GM19025 (cell line): ENCODE data around the gene MIPOL1.

ENCODE experiments used
- ATAC-seq: cut with Tn5 transposase; IDR thresholded peaks from one replicate; pipeline ENCODE4 v1.9.1; 2021; ENCODE audit warnings: mild to moderate bottlenecking, low read depth, moderate library complexity; ENCODE audit not compliant: unreplicated experiment

MIPOL1 gene

DNA sequence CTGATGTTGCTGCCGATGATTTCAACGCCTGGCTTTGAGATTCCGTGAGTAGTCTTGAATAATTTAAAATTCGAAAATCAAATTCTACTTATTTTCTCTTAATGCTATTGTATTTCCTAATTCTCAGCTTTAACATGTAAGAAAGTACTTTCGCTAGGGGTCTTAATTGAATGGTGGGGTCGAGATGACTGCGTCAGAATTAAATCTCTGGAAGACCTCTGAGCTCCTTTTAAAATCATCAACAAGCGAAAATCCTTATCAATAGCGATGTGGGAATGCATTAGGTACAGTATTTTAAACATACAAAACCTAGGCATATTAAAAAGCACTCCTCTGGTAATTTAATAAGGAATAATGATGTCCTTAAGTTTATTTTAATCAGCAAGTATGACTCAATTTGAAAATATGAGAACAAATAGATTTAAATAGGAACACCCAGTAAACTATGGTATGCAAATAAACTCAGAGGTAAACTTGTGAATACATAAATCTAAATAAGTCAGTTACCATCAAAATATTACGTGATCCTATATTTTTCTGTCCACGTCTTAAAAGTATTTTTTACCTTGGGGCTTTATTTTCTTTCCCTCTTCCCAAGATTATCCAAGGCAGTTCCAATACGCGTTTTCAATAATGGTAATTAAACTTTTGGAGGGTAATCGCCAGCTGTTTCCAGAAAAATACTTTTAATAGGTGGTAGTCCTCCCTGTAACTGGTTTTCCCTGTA lies 395.9 kb downstream of the MIPOL1 start:
- no peak for ATAC-seq

DNA sequence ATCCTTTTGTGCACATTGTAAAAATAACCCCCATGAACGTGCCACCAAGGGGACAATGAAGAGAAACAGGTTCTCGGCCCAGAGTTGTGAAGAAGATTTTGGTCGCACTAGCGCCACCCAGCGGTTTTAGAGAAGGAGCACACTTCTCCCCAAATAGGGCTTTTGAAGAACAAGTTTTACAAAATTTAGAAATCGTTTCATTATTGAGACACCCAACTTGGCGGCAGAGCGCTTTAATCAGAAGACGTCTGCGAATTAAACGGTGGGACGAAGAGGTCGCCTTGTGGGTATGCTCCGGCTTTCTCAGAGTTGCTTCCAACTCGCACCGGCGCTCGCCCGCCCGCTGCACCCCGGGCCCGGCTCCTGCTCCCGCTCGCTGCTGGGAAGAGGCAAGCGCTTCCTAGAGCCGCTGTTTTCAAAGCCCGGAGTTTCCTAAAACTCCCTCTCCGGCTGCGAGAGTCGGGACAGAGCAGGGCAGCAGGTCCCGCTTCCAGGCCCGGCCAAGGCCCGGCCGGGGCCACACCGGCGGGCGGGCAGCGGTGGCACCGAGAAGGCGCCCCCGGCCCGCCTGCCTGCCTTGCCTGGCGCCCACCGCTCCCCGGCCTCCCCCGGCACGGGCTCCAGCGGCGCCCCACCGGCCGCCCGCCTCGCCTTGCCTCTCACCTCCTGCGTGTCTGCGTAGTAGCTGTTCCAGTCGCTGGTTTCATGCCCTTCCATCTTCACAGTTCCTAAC lies 396.7 kb downstream of the MIPOL1 start:
- ATAC-seq: no peak

DNA sequence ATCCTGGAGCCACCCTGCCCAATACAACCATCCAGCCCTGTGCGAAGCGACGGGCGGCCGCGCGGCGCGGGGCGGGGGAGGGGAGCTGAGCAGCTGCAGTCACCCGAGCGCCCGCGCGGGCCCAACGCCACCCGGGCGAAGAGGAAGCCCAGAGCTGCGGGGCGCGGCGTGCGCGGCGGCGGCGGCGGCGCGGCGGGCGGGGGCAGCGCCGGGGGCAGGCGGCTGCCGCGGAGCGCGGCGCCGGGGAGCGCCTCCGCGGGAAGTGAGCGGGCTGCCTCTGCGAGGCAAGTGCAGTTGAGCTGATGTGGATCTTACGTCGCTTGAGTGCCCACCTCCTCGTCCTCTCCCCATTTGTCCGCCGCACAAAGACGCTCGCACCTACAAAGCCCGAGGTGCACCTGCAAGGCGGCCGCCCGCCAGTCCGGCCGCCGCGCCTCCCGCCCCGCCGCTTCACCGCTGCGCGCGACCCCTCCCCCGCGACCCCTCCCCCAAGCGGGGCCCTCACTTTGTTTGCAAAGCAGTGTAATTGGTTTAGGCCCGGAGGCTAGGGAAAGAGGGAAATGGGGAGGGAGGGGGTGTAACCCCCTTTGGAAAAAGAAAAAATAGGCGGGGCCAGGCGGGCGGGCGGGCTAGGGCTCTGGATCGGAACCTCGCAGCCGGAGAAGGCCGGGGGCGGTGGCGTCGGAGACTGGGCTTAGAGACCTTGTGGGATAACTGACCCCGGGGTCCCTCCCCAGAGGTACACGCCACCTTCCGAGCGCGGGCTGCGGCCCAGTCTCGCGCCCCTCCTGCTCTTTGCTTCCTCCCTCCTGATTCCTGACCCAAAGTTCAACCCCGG lies 397.5 kb downstream of the MIPOL1 start, which contains the start of the genes FOXA1 and TTC6:
FOXA1 (minus strand) TSS at position 279 of the 838 bp plus-strand sequence; CDS start at position 2, 277 bp downstream.
TTC6 (plus strand) TSS at position 659 of the 838 bp plus-strand sequence. CDS start 26,436 bp downstream, outside the sequence.
- ATAC-seq: no peak

DNA sequence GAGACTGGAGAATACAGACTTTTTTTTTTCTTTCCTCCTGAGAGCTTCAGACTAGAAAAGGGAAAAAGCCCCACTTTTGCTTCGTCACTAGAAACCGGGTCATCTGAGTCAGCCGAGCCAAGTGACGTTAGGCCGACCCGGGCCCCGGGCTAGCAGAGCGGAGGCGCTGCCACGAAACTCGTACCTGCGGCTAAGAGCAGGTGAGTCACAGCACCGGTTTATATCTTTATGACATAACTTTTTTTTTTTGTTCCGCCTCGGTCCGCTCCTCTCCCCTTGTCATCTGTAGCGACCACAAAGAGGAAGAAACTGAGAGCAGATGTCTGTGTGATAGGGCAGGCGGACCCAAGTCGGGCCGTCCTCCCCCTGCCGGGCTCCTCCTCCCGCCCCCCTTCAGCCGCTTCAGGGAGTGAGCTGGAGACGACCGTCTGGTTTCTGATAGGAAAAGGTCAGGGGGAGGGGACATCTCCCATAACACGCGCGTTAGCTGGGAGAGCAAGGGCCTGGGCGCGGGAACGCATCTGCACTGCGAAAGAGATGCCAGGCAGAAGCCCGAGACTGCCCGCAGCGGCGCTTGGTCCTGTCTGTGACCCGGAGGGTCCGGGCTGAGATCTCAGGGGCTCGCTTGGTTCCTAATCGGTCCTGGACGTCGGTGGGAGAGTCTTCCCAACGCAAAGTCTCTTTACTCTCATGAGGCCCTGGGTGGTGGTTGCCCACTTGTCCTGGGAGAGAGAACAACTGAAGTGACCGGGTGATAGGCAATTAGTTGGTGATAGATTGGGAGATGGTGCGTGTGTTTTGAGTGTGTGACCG lies 398.3 kb downstream of the MIPOL1 start:
- no peak for ATAC-seq

DNA sequence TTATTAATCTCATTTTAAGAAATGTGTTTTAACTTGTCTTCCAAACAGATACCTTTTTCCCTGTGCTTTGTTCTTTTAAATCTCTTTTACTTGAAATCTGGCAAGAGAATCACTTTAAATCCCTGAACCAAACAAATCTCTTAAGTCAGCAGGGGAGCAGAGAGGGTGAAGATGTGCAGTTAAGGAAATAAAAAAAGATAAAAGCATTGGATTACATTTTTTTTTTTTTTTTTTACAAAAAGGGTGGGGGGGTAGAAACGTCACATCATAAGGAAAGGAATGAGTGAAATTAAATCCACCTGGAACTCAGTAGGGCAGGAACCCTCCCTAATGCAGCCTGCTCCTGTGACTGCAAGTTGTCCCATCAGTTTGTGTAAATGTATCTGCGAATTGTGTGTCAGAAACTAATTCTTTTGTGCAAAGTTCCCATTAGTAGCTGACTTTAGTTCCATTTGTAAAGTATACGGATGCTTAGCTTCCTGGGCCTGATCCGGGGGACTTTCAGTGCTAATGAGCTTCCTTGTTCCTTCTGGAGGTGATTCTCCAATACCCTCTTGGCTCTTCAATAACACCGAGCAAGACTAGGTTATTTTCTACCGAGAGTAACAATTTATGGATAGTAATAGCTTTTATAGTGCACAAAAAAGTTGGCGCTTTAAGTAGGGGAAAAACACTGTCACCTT lies 399.2 kb downstream of the MIPOL1 start:
- ATAC-seq: no peak

DNA sequence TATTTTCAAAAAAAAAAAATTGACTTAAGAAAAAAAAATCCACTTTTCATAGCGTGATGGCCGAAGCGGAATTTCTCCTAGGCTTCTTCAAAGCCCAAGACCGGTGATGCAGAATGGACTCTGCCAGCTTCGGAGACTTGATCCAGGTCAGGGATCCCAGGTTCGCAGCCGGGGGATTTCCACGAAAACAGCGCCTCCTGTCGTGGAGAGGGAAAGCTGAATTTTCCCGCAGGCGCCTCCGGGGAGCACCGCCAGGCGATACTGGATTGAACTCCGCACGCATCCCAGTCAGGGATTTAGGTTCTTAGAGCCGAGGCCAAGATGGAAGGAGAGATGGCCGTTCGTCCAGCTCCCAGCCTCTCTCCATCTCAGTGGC lies 399.8 kb downstream of the MIPOL1 start:
- no peak for ATAC-seq

DNA sequence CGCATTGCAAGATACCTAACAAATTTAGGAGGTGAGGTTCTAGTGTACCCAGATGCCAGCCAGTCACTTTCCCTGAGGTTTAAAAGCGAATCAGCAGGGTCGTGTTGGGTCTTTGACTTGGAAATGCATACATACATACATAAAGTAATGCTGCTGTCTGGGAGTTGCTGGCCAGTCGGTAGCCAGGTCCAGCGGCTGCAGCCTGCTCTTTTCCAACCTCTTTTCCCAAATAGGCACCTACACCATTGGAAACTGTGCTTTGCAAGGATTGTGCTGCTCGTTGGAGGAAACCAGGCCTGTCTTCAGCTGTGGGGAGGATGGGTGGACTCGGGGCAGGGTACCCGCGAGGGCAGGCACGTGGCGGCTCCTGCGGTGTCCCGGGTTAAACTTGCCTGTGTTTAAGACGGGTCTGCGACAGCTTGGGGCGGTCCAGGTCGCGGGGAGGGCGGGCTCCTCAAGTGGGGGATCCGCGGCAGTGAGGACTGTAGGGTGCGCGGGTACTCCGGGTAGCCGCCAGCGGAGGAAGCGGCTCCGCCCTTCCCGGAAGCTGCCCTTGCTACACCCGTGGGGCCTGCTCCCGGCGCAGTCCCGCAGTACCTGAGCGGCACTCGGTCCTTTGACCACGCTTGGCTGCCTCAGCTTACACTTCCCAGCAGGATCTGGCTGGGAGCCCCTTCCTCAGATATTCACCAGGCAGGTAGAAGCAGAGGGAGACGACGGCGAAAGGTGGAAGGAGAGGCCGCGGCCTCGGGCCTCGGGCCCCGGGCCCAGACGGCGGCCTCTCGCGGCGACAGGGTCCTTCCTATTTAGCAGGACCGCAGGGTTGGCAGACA lies 400.4 kb downstream of the MIPOL1 start:
- no peak for ATAC-seq

DNA sequence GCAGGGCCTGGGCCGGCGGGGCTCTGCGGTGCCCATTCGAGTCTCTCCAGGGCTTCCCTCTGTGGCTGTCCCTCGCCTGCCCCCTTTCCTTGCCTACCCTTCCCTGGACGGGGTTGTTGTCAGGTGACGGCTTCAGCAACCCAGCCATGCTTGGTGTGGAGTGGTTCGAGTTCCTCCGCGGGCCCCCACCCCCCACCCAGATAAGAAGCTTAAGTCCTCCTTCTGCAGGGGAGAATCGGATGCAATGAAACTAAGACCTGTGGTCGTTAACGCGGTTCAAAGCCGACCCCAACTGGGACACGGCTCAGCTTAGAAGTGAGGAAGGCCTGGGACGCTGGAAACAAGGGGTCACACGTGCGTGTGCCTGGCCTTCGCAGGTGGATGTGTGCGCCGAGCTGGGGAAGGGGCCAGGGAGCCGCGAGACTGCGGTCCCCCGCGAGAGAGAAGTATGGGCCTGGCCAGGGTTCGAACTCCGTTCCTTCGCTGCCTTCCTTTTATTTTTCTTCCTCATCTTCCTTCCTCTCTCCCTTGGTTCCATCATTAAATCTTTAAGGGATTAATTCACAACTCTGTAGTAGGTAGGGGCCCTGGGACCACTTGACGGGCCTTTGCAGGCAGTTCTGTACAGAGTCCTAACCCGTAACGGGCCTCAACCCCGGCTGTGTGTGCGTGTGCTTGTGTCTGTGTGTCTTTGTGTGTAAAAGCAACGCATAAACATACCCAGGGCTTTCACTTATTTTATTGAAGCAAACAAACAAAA lies 401.2 kb downstream of the MIPOL1 start:
- no peak for ATAC-seq

DNA sequence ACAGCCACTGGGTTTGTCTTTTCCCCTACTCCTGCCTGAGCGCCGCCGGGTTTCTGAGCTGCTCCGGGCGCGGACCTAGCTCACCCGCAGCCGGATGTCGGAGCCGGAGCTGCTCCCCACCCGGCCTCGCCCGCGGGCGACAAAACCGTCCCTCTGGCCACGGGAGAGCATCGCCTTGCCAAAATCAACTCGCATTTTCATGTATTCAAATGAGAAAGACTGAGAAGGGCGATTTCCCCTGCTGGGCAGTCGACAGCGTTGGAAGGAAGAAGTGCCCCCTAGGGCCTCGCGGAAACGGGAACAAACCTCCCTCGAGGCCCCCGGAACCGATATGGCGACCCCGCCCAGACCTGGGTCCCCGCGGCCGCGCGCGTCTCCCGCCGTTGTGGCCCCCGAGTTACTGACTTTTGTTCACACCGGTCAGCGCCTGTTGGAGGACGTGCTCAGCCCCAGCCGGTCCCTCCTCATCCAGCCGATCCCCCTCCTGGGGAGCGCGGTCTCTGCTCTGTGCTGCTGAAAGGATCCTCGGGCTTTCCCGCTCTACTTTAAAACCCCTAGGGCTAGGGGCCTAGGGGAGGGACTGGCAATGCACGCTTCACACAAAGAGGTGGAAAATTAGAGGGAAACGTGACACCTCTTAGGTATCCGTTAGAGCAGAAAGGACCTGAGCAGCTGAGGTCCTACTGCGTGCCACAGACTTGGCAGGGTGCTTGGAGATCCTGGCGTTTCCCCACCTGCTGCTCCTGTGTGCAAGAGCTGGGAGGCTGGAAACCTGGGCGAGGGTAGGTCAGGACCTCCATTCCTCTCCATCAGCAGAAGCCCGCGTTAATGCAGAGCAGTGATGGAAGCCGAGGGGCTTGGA lies 402.0 kb downstream of the MIPOL1 start:
- ATAC-seq: no peak

DNA sequence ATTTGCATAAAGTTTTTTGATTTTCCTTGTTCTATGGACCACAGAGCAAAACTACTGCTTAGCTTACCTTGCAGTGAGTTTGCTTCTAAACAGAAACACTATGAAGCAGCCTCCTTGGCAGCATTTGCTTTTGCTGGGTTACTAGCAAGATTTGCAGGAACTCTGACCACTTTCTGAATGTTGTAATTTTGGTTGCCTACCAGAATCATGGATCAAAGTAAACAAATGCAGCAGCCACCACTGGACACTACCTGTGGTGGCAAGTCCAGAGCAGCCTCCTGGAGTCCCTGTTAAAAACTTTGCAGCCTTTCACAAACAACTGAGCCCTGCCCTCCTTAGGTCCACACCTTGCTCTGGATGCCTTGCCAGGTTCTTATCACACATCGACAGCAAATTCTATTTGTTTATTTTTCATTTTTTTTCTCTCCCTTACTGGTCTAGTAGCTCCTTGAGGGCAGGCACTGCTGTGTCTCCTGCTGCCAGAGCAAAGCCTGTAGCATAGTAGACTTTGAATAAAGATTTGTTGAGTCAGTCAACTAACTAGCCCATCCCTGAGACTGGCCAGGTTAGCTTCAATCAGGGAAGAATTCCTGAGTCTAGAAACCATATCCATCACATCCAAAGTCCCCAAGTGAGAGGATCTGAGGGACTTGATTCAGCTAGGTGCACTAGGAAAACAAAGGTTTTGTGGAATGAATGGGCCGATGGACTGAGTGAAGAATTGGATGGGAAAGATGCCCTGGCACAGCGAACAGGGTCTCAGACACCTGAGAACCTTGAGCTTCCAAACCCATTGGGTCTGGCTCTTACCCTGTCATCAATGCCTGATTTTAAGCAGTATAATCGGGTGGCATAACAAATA lies 403.4 kb downstream of the MIPOL1 start:
- no peak for ATAC-seq

DNA sequence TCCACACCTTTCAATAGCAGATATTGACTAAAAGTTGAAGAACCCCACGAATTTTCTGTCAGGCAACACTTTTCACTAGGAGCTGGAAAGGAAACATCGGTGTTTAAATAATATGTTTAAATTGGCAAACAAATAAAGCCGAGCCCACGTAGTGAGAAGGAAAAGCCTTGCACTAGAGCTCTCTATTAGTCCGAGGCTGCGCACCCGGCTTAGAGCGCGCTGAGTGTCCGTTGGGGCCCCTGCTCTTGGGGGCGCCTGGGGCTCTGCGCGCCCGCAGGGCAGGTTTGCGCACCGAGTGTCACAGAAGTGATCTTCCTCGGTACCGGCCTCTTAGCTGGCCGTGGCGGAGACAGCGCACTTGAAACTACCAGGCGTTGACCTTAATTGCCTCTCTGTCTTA lies 404.1 kb downstream of the MIPOL1 start:
- no peak for ATAC-seq
